MCF 10A (cell line): Measurements from ENCODE around the gene NANS. TPM values are rescaled to one million over a fixed set of nuclear protein-coding genes. Genes with fewer than 3 reads are reported as not detected.

Experiments used
- BruUV-seq: library from RNA; stranded (reverse); fragments of 400-500 nt; replicated peaks from 2 replicates; lab custom pipeline; 2021; lab: Mats Ljungman, UMichigan
- CTCF ChIA-PET: fragments of 300-600 bp; sonication (Branson Sonifier 250); formaldehyde crosslinking; extraction: SDS; loops from one replicate; lab custom pipeline; 2021; ENCODE audit warnings: antibody characterized with exemption, inconsistent platforms; lab: Yijun Ruan, JAX
- POLR2A ChIA-PET: fragments of 300-600, 350-650 bp; sonication (Branson Sonifier 250); formaldehyde crosslinking; extraction: SDS; loops from one replicate; lab custom pipeline; 2020; ENCODE audit warnings: antibody characterized with exemption, inconsistent platforms; lab: Yijun Ruan, JAX
- DNase-seq: peaks from one replicate; pipeline ENCODE4 v3.0.0-alpha.2; 2018; ENCODE audit not compliant: unreplicated experiment
- H3K27ac Mint-ChIP-seq: one replicate; pipeline ENCODE4 v1.8.0; 2022; ENCODE audit warnings: mild to moderate bottlenecking, low read depth, mixed read lengths; ENCODE audit not compliant: unreplicated experiment
- H3K27me3 Mint-ChIP-seq: one replicate; pipeline ENCODE4 v1.8.0; 2022; ENCODE audit warnings: mixed read lengths; ENCODE audit not compliant: insufficient read depth, unreplicated experiment
- H3K36me3 Mint-ChIP-seq: one replicate; pipeline ENCODE4 v1.8.0; 2022; ENCODE audit warnings: mild to moderate bottlenecking, moderate library complexity, mixed read lengths; ENCODE audit not compliant: insufficient read depth, unreplicated experiment
- H3K4me1 Mint-ChIP-seq: one replicate; pipeline ENCODE4 v1.8.0; 2022; ENCODE audit warnings: mixed read lengths; ENCODE audit not compliant: insufficient read depth, unreplicated experiment
- H3K4me3 Mint-ChIP-seq: one replicate; pipeline ENCODE4 v1.8.0; 2022; ENCODE audit warnings: mild to moderate bottlenecking, moderate library complexity, mixed read lengths; ENCODE audit not compliant: unreplicated experiment
- H3K9me3 Mint-ChIP-seq: one replicate; pipeline ENCODE4 v1.8.0; 2022; ENCODE audit warnings: mixed read lengths; ENCODE audit not compliant: unreplicated experiment
- CTCF ChIP-seq: fragments of 200-600 bp; IDR thresholded peaks from one replicate; pipeline ENCODE4 v1.8.0; 2022; ENCODE audit warnings: antibody characterized with exemption, mild to moderate bottlenecking; ENCODE audit not compliant: unreplicated experiment
- intact Hi-C: fragments of 100-400 bp; cut with micrococcal nuclease; formaldehyde crosslinking; loops from 2 replicates; pipeline ENCODE4 v1.14.1; 2022
- total RNA-seq: library from RNA; stranded (reverse); gene quantifications from 2 replicates; pipeline ENCODE4 v1.2.3, GENCODE V29; 2022

NANS gene
- total RNA-seq, 1 experiment from 2014 or later, result 80.8 TPM

GRCh38 chr9:98104445-98104881 is 47.9 kb downstream of the NANS start:
- no peaks in the 10 kb centered on the region for H3K4me1 Mint-ChIP-seq
- no peaks in the 10 kb centered on the region for H3K27me3 Mint-ChIP-seq
- H3K4me3 Mint-ChIP-seq, result no peak overlapping the region
- no peak overlapping the region for H3K27ac Mint-ChIP-seq
- BruUV-seq, result no TSS peak
- no peak for DNase-seq
- CTCF ChIA-PET, result interaction anchor here (0.7 kb wide), 1 partner anchor 9 kb away, joined by 3 read pairs; no protein-coding TSS in a partner anchor
- H3K9me3 Mint-ChIP-seq, result no peaks in the 10 kb centered on the region
- H3K36me3 Mint-ChIP-seq, result peaks cover 40% of the 10 kb centered on the region
- intact Hi-C loops, result no loop called here
- POLR2A ChIA-PET, result no interaction called here
- TF ChIP-seq CTCF, result no peak

GRCh38 chr9:98105006-98105405 is 48.5 kb downstream of the NANS start:
- ChIA-PET POLR2A (no interaction called here), CTCF (interaction anchor here (0.5 kb wide), 1 partner anchor 11 kb away, joined by 3 read pairs; no protein-coding TSS in a partner anchor)
- no peaks in the 10 kb centered on the region for H3K9me3 Mint-ChIP-seq
- intact Hi-C loops, result no loop called here
- peaks cover 40% of the 10 kb centered on the region for H3K36me3 Mint-ChIP-seq
- H3K4me3 Mint-ChIP-seq, result no peak overlapping the region
- no peak for TF ChIP-seq CTCF
- no peak overlapping the region for H3K27ac Mint-ChIP-seq
- H3K27me3 Mint-ChIP-seq, result no peaks in the 10 kb centered on the region
- DNase-seq, result no peak
- BruUV-seq, result no TSS peak
- no peaks in the 10 kb centered on the region for H3K4me1 Mint-ChIP-seq

GRCh38 chr9:98107926-98108325 is 51.4 kb downstream of the NANS start:
- H3K9me3 Mint-ChIP-seq, result no peaks in the 10 kb centered on the region
- H3K4me3 Mint-ChIP-seq, result no peak overlapping the region
- CTCF ChIA-PET, result interaction anchor here (0.6 to 0.9 kb wide), 4 partner anchors 25 to 509 kb away, joined by 3 to 4 read pairs (median 3); no protein-coding TSS in a partner anchor
- no peak for TF ChIP-seq CTCF
- no peak overlapping the region for H3K27ac Mint-ChIP-seq
- H3K36me3 Mint-ChIP-seq, result peaks cover 38% of the 10 kb centered on the region
- DNase-seq, result no peak
- intact Hi-C loops, result no loop called here
- H3K4me1 Mint-ChIP-seq, result no peaks in the 10 kb centered on the region
- no peaks in the 10 kb centered on the region for H3K27me3 Mint-ChIP-seq
- POLR2A ChIA-PET, result interaction anchor here (1.1 kb wide), 1 partner anchor 11 kb away, joined by 4 read pairs; the partner anchor contains the start of gene TRIM14
- no TSS peak for BruUV-seq

- ChIA-PET POLR2A (interaction anchor here (1.1 kb wide), 1 partner anchor 10 kb away, joined by 4 read pairs; the partner anchor contains the start of gene TRIM14), CTCF (interaction anchor here (0.6 to 1.5 kb wide), 7 partner anchors 8 to 649 kb away, joined by 3 to 8 read pairs (median 3); no protein-coding TSS in a partner anchor)
- TF ChIP-seq CTCF, result no peak
- intact Hi-C loops, result no loop called here
- no peaks in the 10 kb centered on the region for H3K4me1 Mint-ChIP-seq
- H3K4me3 Mint-ChIP-seq, result no peak overlapping the region
- no TSS peak for BruUV-seq
- H3K9me3 Mint-ChIP-seq, result no peaks in the 10 kb centered on the region
- H3K27ac Mint-ChIP-seq, result no peak overlapping the region
- H3K36me3 Mint-ChIP-seq, result peaks cover 34% of the 10 kb centered on the region
- H3K27me3 Mint-ChIP-seq, result no peaks in the 10 kb centered on the region
- DNase-seq, result no peak
Measured at GRCh38 chr9:98108531-98109031, 52.0 kb downstream of the NANS start.
